Thoracic aorta (tissue), 2 donors: Measurements from ENCODE around the gene ISOC2. TPM values are rescaled to one million over a fixed set of nuclear protein-coding genes. Genes with fewer than 3 reads are reported as not detected.

ENCODE experiments used
- ATAC-seq: fragments of 150-250 bp; one replicate; pipeline ENCODE4 v1.8.0; 2017; ENCODE audit warnings: low read depth; ENCODE audit not compliant: insufficient number of reproducible peaks, low FRiP score
- DNase-seq: peaks from one replicate; pipeline ENCODE4 v3.0.0-alpha.2; 2020; ENCODE audit warnings: low spot score
- H3K27ac ChIP-seq, 2 donors: fragments of 200-600 bp; sonication (generic); 1 replicate in 1 of 2; 2 replicates in 1 of 2; pipeline ENCODE4 v1.5.1; 2016; ENCODE audit warnings: mild to moderate bottlenecking in 2 of 2, moderate library complexity in 2 of 2
- H3K27me3 ChIP-seq: fragments of 200-600 bp; sonication (generic); replicated peaks from 2 replicates; pipeline ENCODE4 v1.6.0; 2016; ENCODE audit warnings: mild to moderate bottlenecking; ENCODE audit not compliant: insufficient read depth
- H3K36me3 ChIP-seq: fragments of 200-600 bp; sonication (generic); one replicate; pipeline ENCODE4 v1.5.1; 2016
- H3K4me1 ChIP-seq, 2 donors: fragments of 200-600 bp; sonication (generic); 1 replicate in 1 of 2; 2 replicates in 1 of 2; pipeline versions ENCODE4 v1.5.1 to v1.6.0; 2016; ENCODE audit warnings: low read depth in 2 of 2, mild to moderate bottlenecking in 1 of 2; ENCODE audit not compliant: control insufficient read depth in 1 of 2
- H3K4me3 ChIP-seq: fragments of 200-600 bp; sonication (generic); 2 replicates; pipeline ENCODE4 v1.5.1; 2016; ENCODE audit warnings: mild to moderate bottlenecking
- H3K9me3 ChIP-seq: fragments of 200-600 bp; sonication (generic); 2 replicates; pipeline ENCODE4 v1.5.1; 2016
- CTCF ChIP-seq: fragments of 200-600 bp; sonication (generic); IDR thresholded peaks from one replicate; pipeline ENCODE4 v1.5.1; 2019; ENCODE audit warnings: antibody characterized with exemption
- total RNA-seq, 2 donors: library from RNA; depleted of rRNA; stranded (reverse); fragments of >200 nt; gene quantifications; one replicate each; pipeline versions ENCODE4 v1.1.0 to v1.2.3, GENCODE V29; 2016

Gene ISOC2
- total RNA-seq, 2 donors from 2014 or later, result 18.8 to 27.4 TPM

GRCh38 chr19:55481794-55482155, 20.3 kb upstream of the ISOC2 start:
- Histone ChIP-seq H3K27me3 (no peaks in the 10 kb centered on the region), H3K36me3 (peaks cover 10% of the 10 kb centered on the region), H3K9me3 (no peaks in the 10 kb centered on the region), H3K4me1 (peaks cover 29 to 35% of the 10 kb centered on the region in 2 donors), H3K4me3 (no peak overlapping the region), H3K27ac (no peak overlapping the region)
- DNase-seq, result no peak
- no peak for ATAC-seq
- no peak for TF ChIP-seq CTCF

- H3K4me3 ChIP-seq, result no peak overlapping the region
- ATAC-seq (no peak), DNase-seq (no peak)
- H3K27ac ChIP-seq, result no peak overlapping the region
- no peak for TF ChIP-seq CTCF
- H3K36me3 ChIP-seq, result peaks cover 10% of the 10 kb centered on the region
- H3K27me3 ChIP-seq, result no peaks in the 10 kb centered on the region
- H3K4me1 ChIP-seq, result peaks cover 25 to 30% of the 10 kb centered on the region in 2 donors
- H3K9me3 ChIP-seq, result no peaks in the 10 kb centered on the region
Observed at GRCh38 chr19:55481148-55481793, 19.8 kb upstream of the ISOC2 start.

- no peak overlapping the region for H3K27ac ChIP-seq
- H3K4me3 ChIP-seq, result no peak overlapping the region
- H3K27me3 ChIP-seq, result no peaks in the 10 kb centered on the region
- DNase-seq, result no peak
- no peak for TF ChIP-seq CTCF
- H3K4me1 ChIP-seq, result peaks cover 19 to 25% of the 10 kb centered on the region in 2 donors
- peaks cover 10% of the 10 kb centered on the region for H3K36me3 ChIP-seq
- ATAC-seq, result no peak
- no peaks in the 10 kb centered on the region for H3K9me3 ChIP-seq
Observed at GRCh38 chr19:55479451-55480230, 18.2 kb upstream of the ISOC2 start.

- no peak overlapping the region for H3K4me3 ChIP-seq
- no peak overlapping the region for H3K27ac ChIP-seq
- no peaks in the 10 kb centered on the region for H3K9me3 ChIP-seq
- TF ChIP-seq CTCF, result no peak
- H3K36me3 ChIP-seq, result peaks cover 10% of the 10 kb centered on the region
- no peaks in the 10 kb centered on the region for H3K27me3 ChIP-seq
- H3K4me1 ChIP-seq, result peaks cover 13 to 19% of the 10 kb centered on the region in 2 donors
- DNase-seq (no peak), ATAC-seq (no peak)
Observed at GRCh38 chr19:55479045-55479444, 17.6 kb upstream of the ISOC2 start.

- Histone ChIP-seq H3K27ac (no peak overlapping the region), H3K27me3 (no peaks in the 10 kb centered on the region), H3K4me3 (no peak overlapping the region), H3K9me3 (no peaks in the 10 kb centered on the region), H3K4me1 (peaks cover 12 to 18% of the 10 kb centered on the region in 2 donors), H3K36me3 (peaks cover 10% of the 10 kb centered on the region)
- no peak for ATAC-seq
- no peak for TF ChIP-seq CTCF
- no peak for DNase-seq
Observed at GRCh38 chr19:55478364-55478763, 16.9 kb upstream of the ISOC2 start.
